ENCODE results near the gene NSD1.

The NSD1 gene

DNA sequence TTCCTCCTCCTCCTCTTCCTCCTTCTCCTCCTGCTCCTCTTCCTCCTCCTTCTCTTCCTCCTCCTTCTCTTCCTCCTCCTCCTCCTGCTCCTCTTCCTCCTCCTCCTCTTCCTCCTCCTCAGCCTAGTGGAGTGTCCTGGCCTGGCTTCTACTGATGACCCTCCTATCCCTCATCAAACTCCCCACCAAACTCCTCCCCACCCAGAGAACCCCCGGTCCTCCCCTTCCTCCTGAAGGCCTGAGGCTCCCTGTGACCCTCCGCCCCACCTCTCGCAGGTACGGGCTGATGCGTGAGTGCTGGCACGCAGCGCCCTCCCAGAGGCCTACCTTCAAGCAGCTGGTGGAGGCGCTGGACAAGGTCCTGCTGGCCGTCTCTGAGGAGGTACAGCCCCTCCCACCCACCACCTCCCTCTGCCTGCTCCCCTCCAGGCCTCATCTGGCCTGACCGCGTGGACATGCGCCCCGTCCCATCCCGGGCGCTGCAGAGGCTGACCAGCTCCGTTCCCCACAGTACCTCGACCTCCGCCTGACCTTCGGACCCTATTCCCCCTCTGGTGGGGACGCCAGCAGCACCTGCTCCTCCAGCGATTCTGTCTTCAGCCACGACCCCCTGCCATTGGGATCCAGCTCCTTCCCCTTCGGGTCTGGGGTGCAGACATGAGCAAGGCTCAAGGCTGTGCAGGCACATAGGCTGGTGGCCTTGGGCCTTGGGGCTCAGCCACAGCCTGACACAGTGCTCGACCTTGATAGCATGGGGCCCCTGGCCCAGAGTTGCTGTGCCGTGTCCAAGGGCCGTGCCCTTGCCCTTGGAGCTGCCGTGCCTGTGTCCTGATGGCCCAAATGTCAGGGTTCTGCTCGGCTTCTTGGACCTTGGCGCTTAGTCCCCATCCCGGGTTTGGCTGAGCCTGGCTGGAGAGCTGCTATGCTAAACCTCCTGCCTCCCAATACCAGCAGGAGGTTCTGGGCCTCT is 36.3 kb upstream of the NSD1 start:
- no peak for DNase-seq (ENCODE audit: low read depth)

DNA sequence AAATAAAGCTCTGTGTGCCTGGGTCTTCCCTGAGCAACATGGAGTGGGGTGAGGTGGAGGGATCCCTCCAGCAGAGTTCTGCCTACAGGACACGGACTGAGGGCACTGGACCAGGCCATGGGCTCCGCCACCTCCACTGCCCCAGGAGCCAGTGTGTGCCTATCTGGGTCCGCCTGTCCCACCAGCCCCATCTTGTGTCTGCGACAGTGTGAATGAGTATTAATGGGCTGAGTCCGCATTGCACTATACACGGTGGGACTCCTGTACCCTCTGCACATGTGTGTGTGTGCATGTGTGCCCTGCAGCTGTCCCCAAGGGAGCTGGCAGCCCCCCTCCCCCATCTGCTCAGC is 35.5 kb upstream of the NSD1 start:
- no peak for DNase-seq (ENCODE audit: low read depth)

DNA sequence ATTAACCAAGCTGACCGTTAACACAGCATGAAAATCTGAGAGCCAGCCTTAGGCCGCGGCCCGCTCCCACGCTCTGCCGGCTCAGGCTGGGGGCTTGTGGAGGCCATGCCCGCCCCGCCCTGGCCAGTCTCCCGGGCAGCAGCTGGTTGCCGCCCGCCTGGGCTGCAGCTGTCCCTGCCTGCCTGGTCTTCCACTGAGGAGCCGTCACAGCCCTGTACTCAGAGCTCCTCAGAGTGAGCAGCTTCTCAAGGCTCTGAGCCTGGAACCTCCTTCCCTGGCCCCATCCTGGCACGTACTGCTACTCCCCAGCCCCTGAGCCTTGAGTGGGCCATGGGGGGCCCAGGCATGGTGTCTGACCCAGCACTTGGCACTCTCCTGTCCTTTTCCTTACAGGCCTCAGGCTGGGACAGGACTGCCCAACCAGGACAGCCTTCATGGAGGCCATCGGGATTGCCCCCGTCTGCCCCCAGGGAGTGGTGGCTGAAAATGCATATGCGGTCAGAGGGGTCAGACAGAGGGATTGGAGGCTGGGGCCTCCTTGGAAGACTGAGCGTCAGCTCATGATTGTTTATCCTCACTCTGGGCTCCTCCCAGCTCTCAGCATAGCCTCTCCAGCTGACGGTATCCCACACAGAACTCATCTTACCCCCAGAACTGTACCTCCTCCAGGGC is 35.0 kb upstream of the NSD1 start:
- no peak for DNase-seq (ENCODE audit: low read depth)

DNA sequence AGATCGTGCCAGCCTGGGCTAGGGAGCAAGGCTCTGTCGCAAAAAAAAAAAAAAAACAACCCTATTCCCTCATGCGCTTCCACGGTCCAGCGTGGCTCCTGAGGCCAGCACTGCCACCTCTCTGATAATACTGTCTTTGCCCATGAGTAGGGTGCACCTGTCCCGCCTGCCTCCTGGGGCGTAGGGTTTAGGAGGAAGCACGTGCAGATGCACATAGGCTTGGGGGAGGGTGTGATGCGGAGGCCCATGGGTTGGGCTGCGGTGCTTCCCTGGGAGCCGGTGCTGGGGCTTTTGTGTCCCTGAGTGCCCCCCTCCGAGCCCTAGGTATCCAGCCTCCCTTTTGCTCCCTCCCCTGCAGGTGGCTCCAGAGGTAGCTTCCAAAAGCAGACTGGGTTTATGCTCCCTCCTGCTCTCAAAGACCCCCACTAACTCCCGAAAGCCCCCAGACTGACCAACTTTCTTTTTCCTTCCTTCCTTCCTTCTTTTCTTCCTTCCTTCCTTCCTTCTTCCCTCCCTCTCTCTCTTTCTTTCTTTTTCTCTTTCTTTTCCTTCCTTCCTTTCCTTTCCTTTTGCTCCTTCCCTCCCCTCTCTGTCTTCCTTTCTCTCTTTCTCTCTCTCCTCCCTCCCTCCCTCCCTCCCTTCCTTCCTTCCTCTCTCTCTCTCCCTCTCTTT is 34.0 kb upstream of the NSD1 start:
- DNase-seq (ENCODE audit: low read depth): no peak

DNA sequence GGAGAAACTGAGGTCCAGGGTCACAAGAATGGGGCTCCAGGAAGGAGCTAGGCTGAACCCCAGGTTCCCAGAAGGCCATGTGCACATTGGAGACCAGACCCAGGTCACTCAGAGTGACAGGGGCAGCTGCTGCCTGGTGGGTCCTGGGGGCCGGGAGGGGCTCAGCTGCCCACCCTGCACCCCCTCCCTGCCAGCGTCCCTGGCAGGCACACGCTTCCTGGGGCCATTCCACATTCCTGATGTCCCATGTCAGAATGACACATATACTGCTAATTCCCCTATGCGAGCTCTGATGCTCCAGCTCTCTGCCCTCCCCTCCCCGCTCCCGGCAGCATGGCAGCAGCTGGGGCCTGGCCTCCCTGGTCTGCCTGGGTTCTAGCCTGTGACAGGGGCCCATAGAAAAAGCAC is 32.9 kb upstream of the NSD1 start:
- DNase-seq (ENCODE audit: low read depth): no peak

DNA sequence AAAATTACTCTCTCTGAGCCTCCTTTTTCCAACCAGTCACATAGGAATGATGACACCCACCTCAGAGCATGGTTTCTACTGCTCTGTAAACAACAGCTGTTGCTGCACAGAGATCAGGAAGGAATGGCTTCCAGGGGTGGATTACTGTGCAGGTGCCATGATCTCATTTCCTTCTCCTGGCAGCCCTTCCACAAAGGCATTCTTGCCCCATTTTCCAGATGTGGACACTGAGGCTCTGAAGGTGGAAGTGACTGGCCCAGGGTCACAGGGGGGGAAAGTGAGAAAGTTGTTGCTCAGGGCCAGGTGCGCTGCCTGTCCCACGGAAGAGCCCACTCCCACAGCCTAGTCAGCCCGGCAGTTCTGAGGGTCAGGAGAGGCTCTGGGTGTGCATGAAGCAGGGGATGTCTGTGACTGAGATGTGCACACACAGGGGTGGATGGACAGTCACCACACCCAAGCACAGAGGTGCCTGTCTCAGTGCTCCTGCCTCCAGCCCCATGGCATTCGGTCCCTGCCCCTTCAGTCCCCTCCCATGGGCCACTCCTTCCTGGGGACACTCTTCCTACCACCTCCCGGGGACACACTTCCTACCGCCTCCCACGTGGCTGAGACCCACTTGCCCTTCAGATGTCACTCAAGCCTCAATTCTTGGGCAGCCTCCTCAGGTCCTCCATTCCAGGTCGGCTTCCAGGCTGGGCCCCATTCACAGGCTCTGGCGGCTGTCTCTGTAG is 29.9 kb upstream of the NSD1 start:
- DNase-seq (ENCODE audit: low read depth): no peak

DNA sequence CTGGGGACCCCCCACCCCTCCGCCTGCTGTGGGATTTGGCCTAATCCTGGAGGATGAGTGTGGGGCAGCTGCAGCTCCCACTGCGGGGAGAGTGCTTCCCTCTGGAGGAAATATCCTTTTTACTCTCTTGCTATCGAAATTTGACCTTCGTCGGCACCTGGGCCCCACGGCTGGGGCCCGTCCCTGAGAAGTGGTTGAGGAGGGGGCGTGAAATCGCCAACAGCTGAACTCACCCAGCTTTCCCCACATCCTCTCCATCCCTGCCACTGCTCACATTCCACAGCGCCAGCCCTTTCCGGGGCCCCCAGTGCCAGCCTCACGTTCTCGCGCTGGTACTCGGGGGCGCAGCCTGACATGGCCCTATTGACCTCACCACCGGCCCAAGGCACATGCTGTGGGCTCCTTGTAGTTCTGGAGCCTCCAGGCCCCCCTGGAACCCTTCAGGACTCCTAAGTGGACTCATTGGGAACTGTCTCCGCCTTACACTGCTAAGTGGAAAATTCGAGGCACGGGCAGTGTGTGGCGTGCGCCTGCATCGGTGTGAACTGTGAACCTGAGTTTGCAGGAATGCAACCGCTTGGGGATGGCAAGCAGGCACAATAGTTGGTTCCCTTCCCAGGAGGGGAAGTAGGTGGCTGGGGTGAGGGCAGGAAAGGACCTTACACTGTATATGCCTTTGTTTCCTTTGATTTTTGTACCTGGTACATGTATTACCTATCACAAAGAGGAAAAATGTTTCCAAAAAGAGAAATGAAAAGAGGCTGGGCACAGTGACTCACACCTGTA is 27.7 kb upstream of the NSD1 start:
- no peak for DNase-seq (ENCODE audit: low read depth)

DNA sequence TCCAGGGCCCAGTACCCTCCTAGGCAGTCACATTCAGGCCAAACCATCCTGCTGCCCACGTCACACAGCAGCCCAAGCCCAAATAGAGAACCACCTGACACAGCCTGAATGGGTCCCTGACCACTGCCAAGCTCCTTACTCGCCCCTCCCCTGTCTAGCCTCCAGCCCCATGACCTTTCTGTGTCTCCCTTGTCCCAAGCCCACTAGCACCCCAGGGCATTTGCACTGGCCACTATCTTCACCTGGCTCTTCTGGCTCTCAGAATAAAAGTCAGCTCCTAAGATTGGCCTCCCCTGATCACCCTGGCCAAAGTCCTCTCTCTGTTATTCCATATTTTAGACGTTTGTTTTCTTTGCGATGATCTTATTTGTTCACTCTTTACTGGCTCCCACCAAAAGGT is 26.4 kb upstream of the NSD1 start:
- no peak for DNase-seq (ENCODE audit: low read depth)

DNA sequence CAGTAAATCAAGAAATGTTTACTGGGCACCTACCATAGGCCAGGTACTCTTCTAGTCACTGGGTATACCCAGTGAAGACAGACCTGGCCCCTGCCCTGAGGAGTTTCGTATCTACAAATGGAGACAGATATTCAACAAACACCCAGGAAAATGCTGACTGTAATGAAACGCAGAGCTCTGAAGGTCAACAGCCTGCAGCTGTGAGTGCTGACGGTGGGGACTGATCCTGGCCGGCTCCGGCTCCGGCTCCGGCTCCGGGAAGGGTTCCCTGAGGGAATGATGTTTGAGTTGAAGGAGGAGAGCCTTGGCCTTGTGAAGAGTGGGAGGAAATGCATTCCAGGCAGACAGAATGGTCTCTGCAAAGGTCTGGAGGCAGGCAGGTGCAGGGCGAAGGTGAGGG is 23.8 kb upstream of the NSD1 start:
- DNase-seq (ENCODE audit: low read depth): no peak

DNA sequence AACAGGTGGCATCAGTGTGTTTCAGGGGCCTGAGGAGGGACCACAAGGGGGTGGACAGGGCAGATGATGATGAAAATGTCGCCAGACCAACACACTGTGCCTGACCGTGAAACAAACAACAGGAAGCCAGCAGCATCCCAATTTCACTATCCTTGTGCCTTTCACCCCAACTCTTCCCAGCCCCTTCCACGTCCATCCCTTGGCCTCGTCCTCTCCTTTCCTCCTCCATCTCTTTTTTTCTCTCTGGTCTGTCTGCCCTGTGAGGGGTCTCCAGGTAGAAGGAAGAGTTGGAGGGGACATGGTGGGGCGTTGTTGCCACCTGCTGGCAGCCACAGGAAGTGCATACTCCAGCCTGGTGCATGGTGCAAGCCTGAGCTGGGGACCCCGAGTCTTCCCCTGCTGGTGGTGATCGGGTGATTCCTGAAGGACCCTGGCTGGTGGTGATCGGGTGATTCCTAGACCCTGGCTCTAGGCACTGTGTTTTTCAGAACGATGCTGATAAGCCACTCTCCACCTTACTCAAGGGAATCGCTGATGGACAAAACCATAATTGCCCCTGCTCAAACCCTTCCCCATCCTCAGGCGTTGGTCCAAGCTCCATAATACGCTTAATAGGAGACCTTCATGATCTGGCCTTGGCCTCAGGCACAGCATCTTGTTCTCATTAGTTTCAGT is 21.7 kb upstream of the NSD1 start:
- DNase-seq (ENCODE audit: low read depth): peak; percentile 37

DNA sequence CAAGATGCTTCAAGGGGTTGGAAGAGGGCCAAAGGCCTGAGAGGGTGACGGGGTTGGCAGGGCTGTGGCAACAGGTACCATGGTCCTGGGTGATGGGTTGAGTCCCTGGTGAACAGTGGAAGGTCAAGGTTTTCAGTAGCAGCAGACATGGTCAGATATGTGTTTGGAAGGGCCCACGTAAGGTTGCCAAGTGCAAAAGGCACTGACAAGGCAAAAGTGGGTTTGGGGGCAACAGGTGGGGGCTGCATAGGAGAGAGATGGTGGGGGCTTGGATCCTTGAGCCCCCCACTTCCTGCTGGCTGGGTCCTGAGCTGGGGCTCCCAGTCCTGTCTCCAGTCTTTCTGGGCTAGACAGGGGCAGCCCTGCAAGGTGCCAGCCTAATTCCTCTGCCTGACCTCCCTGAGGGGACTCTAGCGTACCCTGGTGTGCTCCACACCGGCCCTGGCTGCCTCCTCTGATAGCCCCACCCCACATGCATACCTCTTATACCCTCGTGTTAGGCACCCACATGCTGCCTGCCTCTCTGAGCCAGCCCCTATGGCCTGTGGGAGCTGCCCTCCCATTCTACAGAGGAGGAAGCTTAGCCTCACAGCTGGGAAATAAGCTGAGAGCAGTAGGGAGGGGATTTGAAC is 20.9 kb upstream of the NSD1 start:
- no peak for DNase-seq (ENCODE audit: low read depth)

DNA sequence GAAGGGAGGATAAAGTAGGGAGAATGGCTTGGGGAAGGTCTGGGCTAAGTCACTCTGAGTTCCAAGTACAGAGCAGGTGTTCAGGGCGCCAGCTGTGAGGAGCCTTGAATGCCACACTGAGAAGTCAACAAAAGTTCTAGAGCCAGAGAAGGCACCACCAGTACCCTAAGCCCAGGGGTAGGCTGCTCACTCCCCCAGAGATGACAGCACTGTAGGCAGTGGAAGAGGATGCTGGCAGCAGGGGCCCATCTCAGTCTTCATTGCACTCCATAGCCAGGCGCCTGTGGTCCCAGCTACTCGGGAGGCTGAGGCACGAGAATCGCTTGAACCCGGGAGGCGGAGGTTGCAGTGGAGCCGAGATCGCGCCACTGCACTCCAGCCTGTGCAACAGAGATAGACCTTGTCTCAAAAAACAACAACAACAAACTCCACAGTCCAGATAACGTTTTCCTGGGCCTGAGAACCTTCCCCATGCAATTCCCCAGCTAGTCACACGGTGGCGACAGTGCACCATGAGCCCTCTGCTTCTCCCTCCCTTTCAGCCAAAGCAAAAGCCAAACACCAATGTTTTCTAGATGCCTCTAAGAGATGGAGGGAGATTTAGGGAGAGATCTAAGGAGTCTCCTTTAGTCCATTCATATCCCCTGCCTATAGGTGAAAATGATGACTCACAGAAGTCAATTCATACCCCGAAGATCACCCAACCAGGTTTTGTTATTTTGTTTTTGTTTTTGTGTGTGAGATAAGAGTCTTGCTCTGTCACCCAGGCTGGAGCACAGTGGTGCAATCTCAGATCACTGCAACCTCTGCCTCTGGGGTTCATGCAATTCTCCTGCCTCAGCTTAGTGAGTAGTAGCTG is 19.8 kb upstream of the NSD1 start:
- DNase-seq (ENCODE audit: low read depth): peak; percentile 57

DNA sequence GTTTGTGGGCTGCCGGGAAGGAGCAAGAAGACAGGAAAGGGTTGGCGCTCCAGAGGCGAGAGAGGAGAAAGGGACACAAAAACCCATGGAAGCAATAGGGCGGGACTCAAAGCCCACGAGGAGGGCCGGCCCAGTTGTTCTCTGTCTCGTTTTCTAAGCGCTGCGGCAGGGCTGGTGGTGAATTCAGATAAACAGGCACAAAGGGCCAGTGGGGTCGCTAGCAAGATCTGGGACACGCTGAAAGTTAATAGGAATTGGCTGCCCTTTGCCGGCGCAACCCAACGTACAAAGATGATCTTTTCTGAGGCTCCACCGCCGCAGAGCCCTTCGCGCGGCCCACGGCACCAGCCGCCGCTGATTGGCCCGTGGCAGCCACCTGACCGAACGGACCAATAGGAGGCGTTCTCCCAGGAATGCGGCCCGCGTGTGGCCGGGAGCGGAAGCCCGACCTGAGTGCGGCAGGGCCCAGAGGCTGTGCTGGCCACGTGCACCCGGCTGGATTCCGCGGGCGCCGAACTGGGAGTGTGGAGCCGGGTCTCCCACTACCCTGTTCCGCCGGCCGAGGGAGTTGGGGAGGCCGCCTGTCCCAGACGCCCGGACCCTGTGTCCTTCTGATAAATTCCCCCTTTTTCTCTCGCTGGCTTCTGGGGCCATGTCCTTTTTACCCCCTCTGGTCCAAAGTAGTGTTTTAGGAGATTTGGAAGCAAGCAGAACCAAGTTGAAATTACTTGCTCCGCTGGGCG is 16.8 kb upstream of the NSD1 start:
- peak; percentile 80 for DNase-seq (ENCODE audit: low read depth)

DNA sequence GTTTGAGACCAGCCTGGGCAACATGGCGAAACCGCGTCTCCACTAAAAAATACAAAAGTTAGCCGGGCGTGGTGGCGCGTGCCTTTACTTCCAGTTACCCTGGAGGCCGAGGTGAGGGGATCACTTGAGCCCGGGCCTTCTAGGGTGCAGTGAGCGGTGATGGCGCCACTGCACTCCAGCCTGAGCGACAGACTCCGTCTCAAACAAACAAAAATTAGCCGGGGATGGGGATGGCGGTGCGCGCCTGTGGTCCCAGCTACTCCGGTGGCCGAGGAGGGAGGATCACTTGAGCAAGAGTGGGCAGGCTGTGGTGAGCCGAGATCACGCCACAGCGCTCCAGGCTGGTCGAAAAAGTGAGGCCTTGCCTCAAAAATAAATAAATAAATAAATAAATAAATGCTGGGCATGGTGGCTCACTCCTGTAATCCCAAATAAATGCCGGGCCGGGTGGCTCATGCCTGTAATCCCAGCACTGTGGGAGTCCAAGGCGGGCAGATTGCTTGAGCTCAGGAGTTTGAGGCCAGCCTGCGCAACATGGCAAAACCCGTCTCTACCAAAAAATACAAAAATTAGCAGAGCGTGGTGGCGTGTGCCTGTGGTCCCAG is 16.0 kb upstream of the NSD1 start:
- no peak for DNase-seq (ENCODE audit: low read depth)

DNA sequence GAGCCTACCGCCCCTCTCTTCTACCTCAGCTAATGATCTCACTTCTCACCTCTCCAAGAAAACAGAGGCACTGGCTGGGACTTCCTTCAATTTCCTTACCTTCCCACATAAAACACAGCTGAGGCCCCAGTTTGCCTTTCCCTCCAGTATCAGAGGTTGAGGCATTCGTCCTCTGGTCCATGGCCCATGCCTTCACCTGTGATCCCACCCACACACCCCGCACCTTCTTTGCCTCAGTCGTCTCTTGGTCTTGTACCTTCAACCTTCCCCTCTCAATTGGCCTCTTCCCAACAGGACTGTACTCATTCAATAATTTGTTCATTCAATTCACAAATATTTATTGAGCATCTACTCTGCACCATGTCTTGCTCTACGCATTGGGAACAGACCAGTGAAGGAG is 11.0 kb upstream of the NSD1 start:
- DNase-seq (ENCODE audit: low read depth): no peak

DNA sequence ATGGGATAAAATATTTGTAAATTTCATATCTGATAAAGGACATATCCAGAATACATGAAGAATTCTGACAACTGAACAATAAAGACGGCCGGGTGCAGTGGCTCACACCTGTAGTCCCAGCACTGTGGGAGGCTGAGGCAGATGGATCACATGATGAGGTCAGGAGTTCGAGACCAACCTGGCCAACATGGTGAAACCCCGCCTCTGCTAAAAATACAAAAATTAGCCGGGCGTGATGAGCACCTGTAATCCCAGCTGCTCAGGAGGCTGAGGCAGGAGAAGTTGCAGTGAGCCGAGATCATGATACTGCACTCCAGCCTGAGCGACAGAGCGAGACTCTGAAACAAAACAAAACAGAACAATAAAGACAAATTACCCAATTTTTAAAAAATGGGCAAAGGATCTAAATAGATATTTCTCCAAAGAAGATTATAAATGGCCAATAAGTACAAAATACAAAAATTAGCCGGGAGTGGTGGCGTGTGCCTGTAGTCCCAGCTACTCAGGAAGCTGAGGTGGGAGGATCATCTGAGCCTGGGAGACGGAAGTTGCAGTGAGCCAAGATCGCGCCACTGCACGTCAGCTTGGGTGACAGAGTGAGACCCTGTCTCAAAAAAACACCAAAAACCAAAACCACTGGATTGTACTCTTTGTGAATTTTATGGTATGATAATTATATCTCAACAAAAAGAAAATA is 9.6 kb upstream of the NSD1 start:
- no peak for DNase-seq (ENCODE audit: low read depth)

DNA sequence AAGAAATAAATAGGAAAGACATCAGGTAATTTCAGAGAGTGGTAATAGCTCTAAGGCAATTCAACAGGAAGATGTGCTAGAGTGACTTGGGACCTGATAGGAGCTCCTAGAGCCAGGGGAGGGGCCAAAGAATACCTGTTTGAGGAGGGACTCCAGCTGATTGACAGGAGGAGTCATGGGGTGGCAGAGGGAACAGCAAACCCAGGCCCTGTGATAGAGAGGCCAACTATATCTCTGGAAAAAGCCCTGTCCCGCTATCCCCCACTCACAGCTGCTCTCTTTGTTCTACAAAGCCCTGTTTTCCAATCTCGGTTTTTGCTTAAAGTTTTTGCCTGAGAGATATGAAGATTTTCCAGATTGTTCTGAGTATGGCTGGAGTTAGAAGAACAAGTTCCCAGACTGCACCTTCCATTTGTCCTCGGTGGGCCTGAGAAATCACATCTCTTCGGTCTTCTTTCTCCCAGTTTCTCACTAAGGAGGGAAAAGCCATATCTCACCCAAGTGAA is 9.0 kb upstream of the NSD1 start:
- no peak for DNase-seq (ENCODE audit: low read depth)

DNA sequence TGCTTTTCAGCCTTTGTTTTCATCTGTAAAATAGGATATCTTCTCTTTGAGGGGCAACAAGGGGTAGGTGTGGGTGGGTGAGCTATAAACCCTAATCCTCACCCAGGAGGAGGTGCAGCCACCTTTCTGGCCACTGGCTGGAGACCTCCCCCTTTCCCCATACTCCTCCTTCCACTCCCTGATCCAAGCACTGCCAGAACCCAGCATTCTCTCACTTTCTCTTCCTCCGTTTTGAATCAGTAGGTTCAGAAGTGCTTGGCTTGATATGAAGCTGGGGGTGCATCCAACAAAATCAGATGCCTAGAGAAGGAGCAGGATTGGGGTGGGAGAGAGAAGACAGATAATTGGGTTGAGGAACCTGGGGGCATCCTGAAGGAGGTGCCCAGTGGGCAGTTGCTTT is 6.8 kb upstream of the NSD1 start:
- DNase-seq (ENCODE audit: low read depth): no peak

Measured in stimulated activated CD4-positive, alpha-beta T cell treated with anti-CD3 and anti-CD28 coated beads, Interleukin-2, amount 100 ng/mL, for 4 hours (primary cell).